Measurements from ENCODE around the gene ARHGAP26. TPM values are rescaled to one million over a fixed set of nuclear protein-coding genes. Genes with fewer than 3 reads are reported as not detected.

Gene ARHGAP26
- total and polyA plus RNA-seq, 5 donors from 2014 or later: 2.8 to 40.5 (median 5.4) TPM

GRCh38 chr5:142819825-142820224 is 49.6 kb downstream of the ARHGAP26 start:
- Histone ChIP-seq H3K4me1 (ENCODE audit: control insufficient read depth, insufficient read depth, low read length, poor library complexity, severe bottlenecking) (peaks cover 4% of the 10 kb centered on the region), H3K27ac (ENCODE audit: insufficient read depth, low read length, poor library complexity, severe bottlenecking) (no peak overlapping the region), H3K36me3 (ENCODE audit: control insufficient read depth, insufficient read depth, low read length) (no peaks in the 10 kb centered on the region), H3K27me3 (ENCODE audit: control insufficient read depth, insufficient read depth, low read length) (no peaks in the 10 kb centered on the region), H3K4me3 (ENCODE audit: low read depth, low read length) (no peak overlapping the region), H3K9me3 (ENCODE audit: control insufficient read depth in 2 of 2, low read length in 2 of 2) (no peaks in the 10 kb centered on the region)
- ATAC-seq (ENCODE audit: low read depth in 2 of 2) (no peak), DNase-seq (no peak)
- H3K36me3 Mint-ChIP-seq: peaks cover 10% of the 10 kb centered on the region
- no peak overlapping the region for H3K27ac Mint-ChIP-seq
- no peaks in the 10 kb centered on the region for H3K27me3 Mint-ChIP-seq
- H3K4me1 Mint-ChIP-seq: peaks cover 13 to 35% (median 24%) of the 10 kb centered on the region in 4 donors
- H3K4me3 Mint-ChIP-seq: no peak overlapping the region
- peaks cover 0 to 2% (median 0%) of the 10 kb centered on the region in 7 donors for H3K9me3 Mint-ChIP-seq

DNA sequence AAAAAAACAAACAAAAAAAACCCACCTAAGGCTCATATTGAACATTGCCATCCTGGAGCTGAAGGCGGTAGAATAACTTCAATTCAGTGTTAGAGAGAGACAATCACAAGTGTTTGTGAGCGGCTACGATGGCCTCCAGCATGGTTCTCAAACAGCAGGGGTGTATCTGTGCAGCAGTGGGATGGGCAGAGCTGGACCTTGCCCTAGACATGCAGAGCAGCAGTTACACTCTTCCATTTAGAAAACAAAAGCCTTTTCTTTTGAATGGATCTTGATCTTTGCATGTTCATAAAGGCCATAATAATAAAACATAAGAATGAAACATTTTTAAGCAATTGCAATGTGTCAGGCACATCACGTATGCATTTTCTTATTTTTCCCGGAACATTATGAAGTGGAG is 50.3 kb downstream of the ARHGAP26 start:
- H3K27me3 Mint-ChIP-seq: no peaks in the 10 kb centered on the region
- peaks cover 0 to 2% (median 0%) of the 10 kb centered on the region in 7 donors for H3K9me3 Mint-ChIP-seq
- H3K4me1 Mint-ChIP-seq: peaks cover 13 to 37% (median 25%) of the 10 kb centered on the region in 4 donors
- H3K4me3 Mint-ChIP-seq: no peak overlapping the region
- Histone ChIP-seq H3K4me3 (ENCODE audit: low read depth, low read length) (no peak overlapping the region), H3K9me3 (ENCODE audit: control insufficient read depth in 2 of 2, low read length in 2 of 2) (no peaks in the 10 kb centered on the region), H3K27me3 (ENCODE audit: control insufficient read depth, insufficient read depth, low read length) (no peaks in the 10 kb centered on the region), H3K36me3 (ENCODE audit: control insufficient read depth, insufficient read depth, low read length) (no peaks in the 10 kb centered on the region), H3K4me1 (ENCODE audit: control insufficient read depth, insufficient read depth, low read length, poor library complexity, severe bottlenecking) (peaks cover 4% of the 10 kb centered on the region), H3K27ac (ENCODE audit: insufficient read depth, low read length, poor library complexity, severe bottlenecking) (no peak overlapping the region)
- ATAC-seq (ENCODE audit: low read depth in 2 of 2) (no peak), DNase-seq (no peak)
- H3K36me3 Mint-ChIP-seq: peaks cover 9% of the 10 kb centered on the region
- peak overlapping the region in 1 of 3 donors; percentile 11 for H3K27ac Mint-ChIP-seq

DNA sequence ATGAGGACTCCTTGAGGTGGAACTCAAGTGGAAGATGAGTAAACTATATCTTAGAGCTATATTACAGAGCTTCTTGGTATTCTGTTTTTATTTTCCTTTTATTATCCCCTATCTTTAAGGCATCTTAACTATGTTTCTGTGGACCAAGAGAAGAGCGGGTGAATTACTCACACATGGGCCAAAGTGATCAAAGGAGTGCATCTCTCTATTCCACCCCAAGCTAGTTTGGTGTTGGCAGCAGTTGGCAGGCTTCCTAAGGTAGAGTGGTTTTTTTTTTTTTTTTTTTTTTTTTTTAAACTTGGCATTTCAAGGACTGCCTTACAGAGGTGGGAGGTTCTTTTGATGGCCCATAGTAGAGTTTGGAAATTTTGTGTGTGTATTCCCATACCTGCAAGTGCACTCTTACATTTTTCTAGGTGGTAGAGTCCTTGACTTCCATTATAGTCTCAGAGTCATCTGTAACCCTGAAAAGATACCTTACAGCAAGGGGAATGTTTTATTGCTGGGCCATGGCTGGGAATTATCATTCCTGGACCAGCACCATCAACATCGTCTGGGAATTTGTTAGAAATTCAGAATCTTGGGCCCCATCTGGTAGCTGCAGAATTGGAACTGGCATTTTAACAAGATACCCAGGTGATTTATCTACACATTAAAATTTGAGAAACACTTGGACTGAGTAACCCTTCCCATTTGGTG is 51.0 kb downstream of the ARHGAP26 start:
- ATAC-seq (ENCODE audit: low read depth in 2 of 2) (no peak), DNase-seq (no peak)
- Mint-ChIP-seq H3K9me3 (peaks cover 0 to 2% (median 0%) of the 10 kb centered on the region in 7 donors), H3K27ac (peak overlapping the region in 1 of 3 donors; percentile 11), H3K27me3 (no peaks in the 10 kb centered on the region), H3K36me3 (peaks cover 6% of the 10 kb centered on the region), H3K4me3 (no peak overlapping the region), H3K4me1 (peaks cover 17 to 40% (median 31%) of the 10 kb centered on the region in 4 donors)
- Histone ChIP-seq H3K36me3 (ENCODE audit: control insufficient read depth, insufficient read depth, low read length) (no peaks in the 10 kb centered on the region), H3K4me1 (ENCODE audit: control insufficient read depth, insufficient read depth, low read length, poor library complexity, severe bottlenecking) (peaks cover 4% of the 10 kb centered on the region), H3K9me3 (ENCODE audit: control insufficient read depth in 2 of 2, low read length in 2 of 2) (no peaks in the 10 kb centered on the region), H3K27me3 (ENCODE audit: control insufficient read depth, insufficient read depth, low read length) (no peaks in the 10 kb centered on the region), H3K4me3 (ENCODE audit: low read depth, low read length) (no peak overlapping the region), H3K27ac (ENCODE audit: insufficient read depth, low read length, poor library complexity, severe bottlenecking) (no peak overlapping the region)

DNA sequence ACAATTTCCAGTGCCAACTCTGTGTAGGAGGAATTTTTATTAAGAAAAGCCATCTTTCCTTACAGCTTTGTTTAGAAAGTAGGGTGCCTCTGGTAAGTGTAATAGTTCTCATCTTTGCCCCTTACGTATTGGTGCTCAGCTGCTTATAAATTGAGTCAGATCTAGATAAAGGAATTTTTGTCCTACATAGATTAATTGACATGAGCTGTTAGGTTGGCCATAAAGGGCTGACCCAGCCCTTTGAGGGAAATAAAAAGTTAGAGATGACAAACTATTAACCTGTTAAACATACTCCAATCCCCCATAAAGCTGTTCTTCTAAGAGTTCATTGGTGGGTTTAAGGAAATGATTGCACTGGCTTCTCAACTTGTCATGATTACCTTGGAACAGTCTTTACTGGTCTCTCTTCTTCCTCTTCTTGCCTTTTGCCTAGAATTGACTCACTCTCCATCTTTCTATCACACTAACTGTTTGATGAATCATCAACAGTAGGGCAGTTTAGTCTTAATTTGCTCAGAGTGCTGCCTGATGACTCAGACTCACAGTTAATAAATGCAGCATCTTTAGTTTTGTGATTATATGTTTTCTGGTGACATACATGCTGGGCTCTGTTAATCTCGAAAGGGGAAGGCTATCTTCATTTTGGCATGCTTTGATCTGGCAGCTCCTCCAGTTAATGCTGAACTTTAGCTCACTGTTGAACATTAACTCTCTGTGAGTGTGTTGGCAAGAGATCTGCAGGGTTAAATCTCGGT is 51.7 kb downstream of the ARHGAP26 start:
- ATAC-seq (ENCODE audit: low read depth in 2 of 2) (peak; percentile 79 to 81), DNase-seq (peak in 1 of 3 donors; percentile 49)
- Histone ChIP-seq H3K27me3 (ENCODE audit: control insufficient read depth, insufficient read depth, low read length) (no peaks in the 10 kb centered on the region), H3K9me3 (ENCODE audit: control insufficient read depth in 2 of 2, low read length in 2 of 2) (no peaks in the 10 kb centered on the region), H3K36me3 (ENCODE audit: control insufficient read depth, insufficient read depth, low read length) (no peaks in the 10 kb centered on the region), H3K4me3 (ENCODE audit: low read depth, low read length) (no peak overlapping the region), H3K4me1 (ENCODE audit: control insufficient read depth, insufficient read depth, low read length, poor library complexity, severe bottlenecking) (peaks cover 10% of the 10 kb centered on the region), H3K27ac (ENCODE audit: insufficient read depth, low read length, poor library complexity, severe bottlenecking) (no peak overlapping the region)
- Mint-ChIP-seq H3K27me3 (no peaks in the 10 kb centered on the region), H3K9me3 (peaks cover 0 to 2% (median 0%) of the 10 kb centered on the region in 7 donors), H3K4me1 (peaks cover 20 to 44% (median 33%) of the 10 kb centered on the region in 4 donors), H3K27ac (no peak overlapping the region), H3K36me3 (no peaks in the 10 kb centered on the region), H3K4me3 (no peak overlapping the region)

DNA sequence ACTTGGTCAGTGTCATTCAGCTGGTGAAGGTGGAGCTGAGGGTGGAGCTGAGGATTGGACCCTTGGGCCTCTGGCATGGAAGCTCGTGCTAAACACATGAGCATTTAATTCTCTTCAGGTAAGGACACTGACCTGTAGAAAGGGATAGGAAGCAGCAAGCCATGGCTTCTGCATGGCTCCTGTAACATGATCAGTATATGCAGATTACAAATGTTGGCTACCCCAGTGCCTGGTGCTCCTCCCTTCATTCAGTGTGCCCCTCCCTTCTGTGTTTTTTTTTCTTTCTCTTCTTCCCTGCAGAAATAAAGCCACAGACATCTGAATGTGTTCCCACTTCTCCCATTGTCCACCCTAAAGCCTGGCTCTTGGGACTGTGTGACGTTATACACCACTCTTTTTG is 52.9 kb downstream of the ARHGAP26 start:
- peaks cover 0 to 2% (median 0%) of the 10 kb centered on the region in 7 donors for H3K9me3 Mint-ChIP-seq
- no peak for ATAC-seq (ENCODE audit: low read depth in 2 of 2)
- DNase-seq: no peak
- no peaks in the 10 kb centered on the region for H3K36me3 ChIP-seq (ENCODE audit: control insufficient read depth, insufficient read depth, low read length)
- no peak overlapping the region for H3K4me3 ChIP-seq (ENCODE audit: low read depth, low read length)
- H3K9me3 ChIP-seq (ENCODE audit: control insufficient read depth in 2 of 2, low read length in 2 of 2): no peaks in the 10 kb centered on the region
- H3K27ac ChIP-seq (ENCODE audit: insufficient read depth, low read length, poor library complexity, severe bottlenecking): no peak overlapping the region
- no peaks in the 10 kb centered on the region for H3K27me3 Mint-ChIP-seq
- peak overlapping the region in 1 of 3 donors; percentile 31 for H3K27ac Mint-ChIP-seq
- H3K36me3 Mint-ChIP-seq: no peaks in the 10 kb centered on the region
- H3K4me1 ChIP-seq (ENCODE audit: control insufficient read depth, insufficient read depth, low read length, poor library complexity, severe bottlenecking): peaks cover 16% of the 10 kb centered on the region
- H3K4me1 Mint-ChIP-seq: peaks cover 24 to 51% (median 35%) of the 10 kb centered on the region in 4 donors
- no peak overlapping the region for H3K4me3 Mint-ChIP-seq
- no peaks in the 10 kb centered on the region for H3K27me3 ChIP-seq (ENCODE audit: control insufficient read depth, insufficient read depth, low read length)

- Mint-ChIP-seq H3K27ac (peak overlapping the region in 2 of 3 donors; percentile 31), H3K9me3 (peaks cover 0 to 2% (median 0%) of the 10 kb centered on the region in 7 donors), H3K4me1 (peaks cover 24 to 53% (median 36%) of the 10 kb centered on the region in 4 donors), H3K36me3 (no peaks in the 10 kb centered on the region), H3K27me3 (no peaks in the 10 kb centered on the region), H3K4me3 (no peak overlapping the region)
- ATAC-seq (ENCODE audit: low read depth in 2 of 2) (no peak), DNase-seq (no peak)
- H3K27ac ChIP-seq (ENCODE audit: insufficient read depth, low read length, poor library complexity, severe bottlenecking): no peak overlapping the region
- no peaks in the 10 kb centered on the region for H3K36me3 ChIP-seq (ENCODE audit: control insufficient read depth, insufficient read depth, low read length)
- no peaks in the 10 kb centered on the region for H3K9me3 ChIP-seq (ENCODE audit: control insufficient read depth in 2 of 2, low read length in 2 of 2)
- no peaks in the 10 kb centered on the region for H3K27me3 ChIP-seq (ENCODE audit: control insufficient read depth, insufficient read depth, low read length)
- no peak overlapping the region for H3K4me3 ChIP-seq (ENCODE audit: low read depth, low read length)
- H3K4me1 ChIP-seq (ENCODE audit: control insufficient read depth, insufficient read depth, low read length, poor library complexity, severe bottlenecking): peaks cover 16% of the 10 kb centered on the region
Observed at GRCh38 chr5:142823806-142824205, 53.6 kb downstream of the ARHGAP26 start.

DNA sequence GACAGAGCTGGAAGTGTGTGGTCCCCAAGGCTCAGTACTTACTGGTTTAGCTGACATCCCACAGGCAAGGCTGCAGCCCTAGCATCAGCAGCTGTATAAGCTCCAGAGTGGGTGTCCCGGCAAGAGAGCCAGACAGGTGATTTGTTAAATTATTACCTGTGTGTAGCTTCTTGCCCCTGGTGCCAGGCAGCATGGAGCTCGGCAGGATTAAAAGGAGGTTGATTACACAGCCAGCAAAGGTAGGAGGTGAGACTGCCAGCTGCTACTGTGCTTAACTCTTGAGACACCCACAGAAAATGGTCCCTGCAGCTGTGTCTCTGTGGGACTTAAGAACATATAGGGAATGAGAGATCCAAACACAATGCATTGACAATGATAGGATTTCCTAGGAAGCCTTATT is 54.2 kb downstream of the ARHGAP26 start:
- no peaks in the 10 kb centered on the region for H3K36me3 Mint-ChIP-seq
- no peak overlapping the region for H3K4me3 Mint-ChIP-seq
- no peaks in the 10 kb centered on the region for H3K27me3 Mint-ChIP-seq
- Histone ChIP-seq H3K27me3 (ENCODE audit: control insufficient read depth, insufficient read depth, low read length) (no peaks in the 10 kb centered on the region), H3K9me3 (ENCODE audit: control insufficient read depth in 2 of 2, low read length in 2 of 2) (no peaks in the 10 kb centered on the region), H3K27ac (ENCODE audit: insufficient read depth, low read length, poor library complexity, severe bottlenecking) (no peak overlapping the region), H3K4me3 (ENCODE audit: low read depth, low read length) (no peak overlapping the region), H3K4me1 (ENCODE audit: control insufficient read depth, insufficient read depth, low read length, poor library complexity, severe bottlenecking) (peaks cover 16% of the 10 kb centered on the region), H3K36me3 (ENCODE audit: control insufficient read depth, insufficient read depth, low read length) (no peaks in the 10 kb centered on the region)
- peaks cover 23 to 55% (median 38%) of the 10 kb centered on the region in 4 donors for H3K4me1 Mint-ChIP-seq
- peaks cover 0 to 2% (median 0%) of the 10 kb centered on the region in 7 donors for H3K9me3 Mint-ChIP-seq
- ATAC-seq (ENCODE audit: low read depth in 2 of 2): no peak
- DNase-seq: no peak
- no peak overlapping the region for H3K27ac Mint-ChIP-seq
